DMS 273 treated with DMSO at 0.1 percent for 48 hours (cell line): ENCODE results near the gene AP1S3.
"Not testable (repeated sequence)": the region's sequence is repeated elsewhere in the genome, so short reads cannot be mapped to it uniquely, and the experiment has no call there.

Experiments
- DNase-seq: peaks from one replicate; lab custom pipeline; 2025; lab: John Stamatoyannopoulos, UW

AP1S3 gene

DNA sequence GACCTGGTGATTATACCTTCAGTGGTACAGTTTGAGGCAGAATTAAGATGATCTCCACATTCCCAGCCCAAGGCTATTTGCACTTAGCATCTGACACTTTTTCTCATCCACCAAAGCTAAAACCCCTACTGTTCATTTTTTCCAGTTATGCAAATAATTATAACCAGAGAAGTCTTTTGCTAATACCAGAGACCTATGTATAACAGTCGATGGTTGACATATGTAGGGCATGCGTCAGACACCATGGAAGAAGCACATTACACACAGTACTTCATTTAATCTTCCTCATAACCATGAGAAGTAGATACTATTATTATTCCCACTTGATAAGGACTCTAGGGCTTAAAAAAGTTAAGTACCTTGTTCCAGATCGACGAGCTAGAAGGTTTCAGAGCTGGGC lies 36.5 kb downstream of the AP1S3 start:
- no peak for DNase-seq

DNA sequence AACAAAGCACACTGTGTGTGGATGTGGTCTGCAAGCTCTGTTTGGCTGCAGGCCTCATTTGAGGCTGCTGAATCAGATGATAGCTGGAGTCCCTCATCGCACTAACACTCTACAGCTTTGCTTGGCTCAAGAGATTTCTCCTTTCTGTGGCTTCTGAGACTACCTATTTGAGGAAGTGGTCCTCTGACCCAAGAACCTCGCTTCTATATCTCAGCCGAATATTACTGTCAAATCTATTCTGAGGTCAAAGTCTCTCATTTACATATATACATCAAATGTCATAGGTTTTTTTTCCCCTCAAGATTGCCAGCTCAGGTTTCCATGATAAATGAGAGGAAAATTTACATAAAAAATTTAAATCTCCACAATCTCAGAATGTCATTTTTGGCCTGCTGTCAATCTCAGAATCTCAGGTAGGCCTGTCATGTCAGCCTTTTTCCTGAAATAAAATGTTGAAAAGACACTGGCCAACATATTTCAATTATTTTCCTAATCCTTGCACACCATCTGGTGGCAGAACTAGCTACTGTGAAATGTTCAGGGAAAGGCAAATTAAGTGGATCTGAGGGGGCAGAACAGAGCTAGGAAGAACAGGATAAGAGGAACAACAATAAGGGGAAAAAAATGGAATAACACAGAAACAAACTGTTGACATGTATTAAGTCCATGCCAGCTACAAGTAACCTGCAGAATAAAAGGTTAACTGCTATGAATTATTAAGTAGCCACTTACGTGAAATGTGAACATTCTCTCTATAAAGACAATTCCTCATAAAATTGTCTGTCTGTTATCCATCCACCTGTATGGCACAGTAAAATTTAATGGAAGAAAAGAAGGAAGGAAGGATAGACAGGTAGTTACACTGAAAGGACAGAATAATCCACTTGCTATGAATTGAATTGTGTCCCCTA lies 39.3 kb downstream of the AP1S3 start:
- DNase-seq = no peak

DNA sequence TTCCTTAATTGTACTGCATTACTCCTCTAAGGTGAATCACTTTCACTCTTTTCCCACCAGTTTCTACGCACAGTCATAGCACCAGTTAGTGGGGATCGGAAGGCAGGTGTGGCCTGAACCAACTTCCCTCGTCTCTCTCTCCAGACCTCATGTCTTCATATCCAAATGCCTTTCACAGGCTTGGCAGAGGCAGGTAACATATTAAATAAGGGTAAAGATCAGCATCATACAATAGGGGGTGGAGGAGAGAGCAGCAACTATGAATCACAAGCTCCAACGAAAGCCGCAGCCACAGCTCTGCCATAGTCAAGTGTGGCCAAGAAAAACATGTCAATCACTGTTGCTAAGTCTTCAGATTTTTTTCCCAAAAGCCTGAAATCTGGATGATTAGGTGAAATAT lies 40.3 kb downstream of the AP1S3 start:
- DNase-seq = no peak

DNA sequence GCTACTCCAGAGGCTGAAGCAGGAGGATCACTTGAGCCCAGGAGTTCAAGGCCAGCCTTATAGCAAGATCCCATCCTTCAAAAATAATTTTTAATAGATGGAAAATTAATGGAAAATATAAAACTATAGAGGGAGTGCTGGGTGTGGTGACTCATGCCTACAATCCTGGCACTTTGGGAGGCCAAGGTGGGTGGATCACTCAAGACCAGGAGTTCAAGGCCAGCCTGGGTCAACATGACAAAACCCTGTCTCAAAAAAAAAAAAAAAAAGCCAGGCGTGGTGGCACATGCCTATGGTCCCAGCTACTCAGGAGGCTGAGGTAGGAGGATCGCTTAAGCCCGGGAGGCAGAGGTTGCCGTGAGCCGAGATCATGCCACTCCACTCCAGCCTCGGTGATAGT lies 48.0 kb downstream of the AP1S3 start:
- no peak for DNase-seq

DNA sequence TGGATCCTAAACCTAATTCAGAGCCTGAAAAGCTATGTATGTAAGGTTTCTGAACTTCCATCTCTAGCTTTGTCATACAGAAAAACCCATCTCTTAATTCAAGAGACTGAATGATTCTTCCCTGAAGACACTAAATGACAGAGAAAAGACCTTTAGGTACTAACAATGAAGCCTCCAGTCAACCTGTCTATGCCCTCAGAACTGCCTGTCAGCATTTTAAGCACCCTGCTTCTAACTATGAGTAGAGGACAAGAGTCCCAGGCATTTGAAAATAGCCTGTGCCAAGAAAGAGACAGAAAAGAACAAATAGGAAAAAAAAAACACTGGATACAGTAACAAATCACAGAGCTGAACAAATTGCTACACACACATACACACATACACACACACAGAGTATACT lies 48.6 kb downstream of the AP1S3 start:
- no peak for DNase-seq

DNA sequence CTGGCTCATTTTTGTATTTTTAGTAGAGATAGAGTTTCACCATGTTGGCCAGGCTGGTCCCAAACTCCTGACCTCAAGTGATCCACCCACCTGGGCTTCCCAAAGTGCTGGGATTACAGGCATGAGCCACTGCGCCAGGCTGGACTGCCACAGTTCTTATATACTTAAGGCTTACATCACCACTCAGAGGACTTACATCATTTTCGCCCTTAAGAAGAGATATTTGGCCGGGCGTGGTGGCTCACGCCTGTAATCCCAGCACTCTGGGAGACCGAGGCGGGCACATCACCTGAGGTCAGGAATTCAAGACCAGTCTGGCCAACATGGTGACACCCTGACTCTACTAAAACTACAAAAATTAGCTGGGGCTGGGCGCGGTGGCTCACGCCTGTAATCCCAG lies 49.3 kb downstream of the AP1S3 start:
- DNase-seq = not testable (repeated sequence)

DNA sequence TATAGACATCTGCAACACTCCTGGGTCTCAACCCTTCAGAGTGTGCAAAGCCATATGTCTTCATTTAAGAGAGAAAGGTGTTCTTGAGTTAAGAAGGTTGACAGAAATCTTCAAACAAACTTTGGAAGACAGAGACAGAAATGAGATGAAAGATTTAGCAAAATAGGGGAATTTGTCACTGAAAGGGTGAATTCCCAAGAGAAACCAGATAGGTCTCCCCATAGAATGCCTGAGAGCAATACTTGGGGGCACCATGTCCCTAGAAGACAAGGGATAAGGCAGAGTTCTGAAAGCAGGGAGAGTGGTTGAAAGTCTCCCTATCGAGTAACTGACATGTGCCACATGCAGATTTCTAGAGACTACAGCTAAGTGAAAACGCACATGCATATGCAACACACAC lies 50.0 kb downstream of the AP1S3 start:
- DNase-seq = no peak

DNA sequence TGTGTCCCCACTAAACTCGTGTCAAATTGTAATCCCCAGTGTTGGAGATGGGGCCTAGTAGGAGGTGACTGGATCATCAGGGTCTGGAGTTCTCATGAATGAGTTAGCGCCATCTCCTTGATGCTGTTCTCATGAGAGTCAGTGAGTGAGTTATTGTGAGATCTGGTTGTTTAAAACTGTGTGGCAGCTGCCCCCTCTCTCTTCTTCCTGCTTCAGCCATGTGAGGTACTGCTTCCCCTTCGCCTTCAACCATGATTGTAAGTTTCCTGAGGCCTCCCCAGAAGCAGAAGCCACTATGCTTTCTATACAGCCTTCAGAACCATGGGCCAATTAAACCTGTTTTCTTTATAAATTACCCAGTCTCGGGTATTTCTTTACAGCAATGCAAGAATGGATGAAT lies 50.4 kb downstream of the AP1S3 start:
- no peak for DNase-seq

DNA sequence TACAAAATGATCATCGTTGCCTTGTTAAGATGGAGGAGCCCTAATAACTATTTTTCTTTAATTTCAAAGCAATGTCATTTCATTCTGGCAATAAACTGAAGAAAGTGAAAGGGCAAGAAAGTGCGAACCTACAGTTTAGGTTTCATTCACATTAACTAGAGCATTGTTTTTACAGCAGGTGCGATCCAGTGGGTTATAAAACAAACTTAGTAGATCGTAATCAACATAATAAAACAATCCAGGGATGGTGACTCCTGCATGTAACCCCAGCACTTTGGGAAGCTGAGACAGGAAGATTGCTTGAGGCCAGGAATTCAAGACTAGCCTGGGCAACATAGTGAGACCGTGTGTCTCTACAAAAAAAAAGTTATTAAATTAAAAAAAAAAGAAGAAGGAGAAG lies 51.1 kb downstream of the AP1S3 start:
- DNase-seq = no peak

DNA sequence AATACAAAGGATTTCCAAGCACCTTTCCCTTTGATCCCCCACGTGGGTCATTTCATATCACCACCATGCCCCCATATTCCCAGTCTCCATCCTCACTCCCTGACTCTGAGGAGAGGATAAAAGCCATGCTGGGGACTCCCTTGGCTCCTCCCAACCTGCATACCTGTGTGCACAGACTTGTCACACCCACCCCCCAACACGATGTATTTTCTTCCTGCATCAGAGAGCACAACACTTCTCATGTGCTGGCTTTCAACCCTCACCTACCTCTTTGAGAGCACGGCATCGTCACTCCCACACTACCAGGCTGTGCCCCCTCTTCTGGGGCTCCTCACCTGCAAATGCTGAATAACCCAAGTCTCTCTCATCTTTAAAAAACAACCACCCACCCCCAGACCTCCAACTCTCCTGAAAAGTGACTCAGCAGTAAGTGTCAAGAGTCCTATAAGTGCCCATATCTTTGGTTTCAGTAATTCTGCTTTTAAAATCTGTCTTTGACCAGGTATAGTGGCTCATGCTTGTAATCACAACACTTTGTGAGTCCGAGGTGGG lies 53.1 kb downstream of the AP1S3 start:
- no peak for DNase-seq

DNA sequence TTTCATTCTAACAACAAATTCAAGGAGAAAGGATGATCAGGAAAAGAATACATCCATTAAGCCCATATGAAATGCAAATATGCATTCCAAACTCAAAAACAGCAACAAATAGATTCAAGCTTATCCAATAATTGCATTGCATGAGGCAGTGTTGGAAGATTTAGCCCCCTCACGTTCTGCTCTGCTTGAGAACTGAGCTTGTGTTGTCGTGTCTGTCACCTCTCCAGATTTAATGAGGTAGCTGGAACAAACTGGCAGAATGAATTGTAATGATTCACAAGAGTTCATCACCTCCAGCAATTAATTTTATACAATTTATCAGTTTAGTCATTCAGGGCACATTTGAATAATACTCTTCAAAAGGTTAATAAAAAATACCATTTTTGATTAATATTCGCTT lies 54.8 kb downstream of the AP1S3 start:
- DNase-seq = no peak

DNA sequence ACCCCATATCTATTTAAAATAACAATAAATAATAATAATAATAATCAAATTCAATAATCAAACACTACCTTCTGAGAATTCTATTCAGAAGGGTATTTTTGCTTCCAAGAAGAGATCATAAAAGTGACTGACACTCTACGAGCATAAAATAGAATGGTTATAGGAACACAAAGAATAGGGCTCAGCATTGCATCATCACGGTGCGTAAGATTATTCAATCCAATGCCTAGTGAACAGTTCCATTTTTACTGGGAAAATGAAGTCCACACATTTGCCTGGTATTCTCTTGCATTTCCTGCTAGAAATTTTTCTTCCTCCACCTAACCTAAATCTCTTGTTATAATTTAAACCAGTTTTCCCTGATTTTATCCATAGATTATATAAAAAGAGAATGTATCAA lies 55.8 kb downstream of the AP1S3 start:
- no peak for DNase-seq

DNA sequence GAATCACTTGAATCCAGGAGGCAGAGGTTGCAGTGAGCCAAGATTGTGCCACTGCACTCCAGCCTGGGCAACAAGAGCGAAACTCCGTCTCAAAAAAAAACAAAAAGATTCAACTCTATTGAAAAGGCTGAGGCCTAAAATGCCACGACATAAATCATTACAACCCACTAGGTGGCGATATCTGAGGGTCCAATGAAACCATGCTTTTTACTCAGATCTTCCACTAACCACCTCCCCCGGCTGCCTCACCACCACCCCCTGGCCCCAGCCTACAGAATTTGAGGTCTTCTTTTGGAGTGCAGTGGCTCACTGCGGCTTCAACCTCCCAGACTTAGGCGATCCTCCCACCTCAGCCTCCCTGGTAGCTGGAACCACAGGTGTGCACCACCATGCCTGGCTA lies 57.5 kb downstream of the AP1S3 start:
- DNase-seq = no peak

DNA sequence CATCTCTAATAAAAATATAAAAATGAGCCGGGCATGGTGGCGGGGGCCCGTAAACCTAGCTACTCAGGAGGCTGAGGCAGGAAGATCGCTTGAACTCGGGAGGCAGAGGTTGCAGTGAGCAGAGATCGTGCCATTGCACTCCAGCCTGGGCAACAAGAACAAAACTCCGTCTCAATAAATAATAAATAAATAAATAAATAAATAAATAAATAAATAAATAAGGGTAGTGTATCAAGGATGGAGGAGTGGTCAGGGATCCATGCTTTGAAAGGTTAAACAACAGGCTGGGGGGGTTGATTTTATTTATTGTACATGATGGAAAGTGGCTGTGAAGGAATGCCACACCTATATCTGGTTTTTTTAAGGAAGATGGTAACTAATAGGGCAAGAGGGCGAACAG lies 63.2 kb downstream of the AP1S3 start:
- DNase-seq = no peak

DNA sequence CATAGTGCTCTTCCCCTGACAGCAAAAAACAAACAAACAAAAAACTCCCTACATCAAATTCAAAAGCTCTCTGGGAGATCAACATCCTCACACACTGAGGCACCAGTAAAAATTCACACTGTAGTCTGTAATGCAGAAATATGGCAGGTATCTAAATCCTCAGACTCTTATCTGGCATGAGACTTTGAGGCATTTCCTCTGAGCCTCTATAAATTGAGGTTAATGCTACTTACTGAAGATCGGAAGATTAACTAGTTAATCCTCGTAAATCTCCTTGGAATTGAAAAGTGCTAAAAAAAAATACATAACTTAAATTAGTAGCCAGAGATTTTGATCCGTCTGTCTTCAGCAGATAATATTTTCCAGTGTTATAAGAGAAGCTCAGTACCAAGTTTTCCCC lies 65.0 kb downstream of the AP1S3 start:
- DNase-seq = no peak

DNA sequence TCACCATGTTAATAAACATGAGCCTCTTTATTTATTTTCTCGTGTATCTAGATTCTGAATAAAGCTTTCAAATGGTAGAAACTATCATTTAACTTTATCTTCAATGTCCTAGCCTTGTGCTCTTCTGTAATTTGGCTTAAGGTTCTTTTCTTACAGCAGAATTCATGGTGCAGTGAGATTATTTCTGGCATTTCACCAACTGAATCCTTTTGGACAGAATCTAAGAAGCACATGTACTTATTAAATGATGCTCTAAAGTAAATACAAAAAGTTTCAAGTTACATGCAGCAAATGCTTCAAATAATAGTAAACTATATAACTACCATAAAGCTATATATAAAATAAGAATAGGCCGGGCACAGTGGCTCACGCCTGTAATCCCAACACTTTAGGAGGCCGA lies 65.9 kb downstream of the AP1S3 start:
- no peak for DNase-seq

DNA sequence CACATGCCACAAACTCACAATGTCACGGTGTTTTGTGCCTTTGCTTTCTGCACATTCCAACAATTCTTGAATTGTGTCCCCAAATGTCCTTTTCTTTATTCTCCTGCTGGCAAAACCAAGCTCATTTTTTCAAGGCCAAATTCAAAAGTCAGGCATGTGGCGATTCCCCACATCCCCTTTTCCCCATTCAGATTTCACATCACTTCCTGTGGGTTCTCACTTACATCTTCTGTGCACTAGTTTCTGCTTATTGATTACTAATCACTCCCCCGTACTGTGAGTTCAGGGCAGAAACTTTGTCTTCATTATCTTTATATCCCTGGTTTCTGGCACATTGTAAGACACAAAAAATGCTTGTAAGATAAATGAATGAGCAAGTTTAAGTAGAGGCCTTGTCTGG lies 69.2 kb downstream of the AP1S3 start:
- DNase-seq = no peak

DNA sequence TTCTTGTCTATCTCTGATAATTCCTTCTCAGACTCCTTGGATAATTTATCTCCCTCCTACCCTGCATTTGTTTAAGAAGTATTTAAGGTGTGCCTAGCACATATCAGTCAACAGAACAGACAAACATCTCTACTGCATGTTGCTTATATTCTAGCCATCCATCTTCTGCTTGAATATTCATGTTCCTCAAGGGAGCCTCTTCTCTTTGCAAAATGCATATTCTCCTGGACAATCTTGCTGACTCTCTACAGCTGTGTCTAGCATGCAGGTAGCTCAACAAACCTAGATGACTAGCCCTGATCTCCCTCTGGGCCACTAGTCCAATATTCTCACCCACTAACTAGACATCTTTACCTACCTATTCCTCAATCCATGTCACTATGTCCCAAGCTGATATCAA lies 70.0 kb downstream of the AP1S3 start:
- no peak for DNase-seq

DNA sequence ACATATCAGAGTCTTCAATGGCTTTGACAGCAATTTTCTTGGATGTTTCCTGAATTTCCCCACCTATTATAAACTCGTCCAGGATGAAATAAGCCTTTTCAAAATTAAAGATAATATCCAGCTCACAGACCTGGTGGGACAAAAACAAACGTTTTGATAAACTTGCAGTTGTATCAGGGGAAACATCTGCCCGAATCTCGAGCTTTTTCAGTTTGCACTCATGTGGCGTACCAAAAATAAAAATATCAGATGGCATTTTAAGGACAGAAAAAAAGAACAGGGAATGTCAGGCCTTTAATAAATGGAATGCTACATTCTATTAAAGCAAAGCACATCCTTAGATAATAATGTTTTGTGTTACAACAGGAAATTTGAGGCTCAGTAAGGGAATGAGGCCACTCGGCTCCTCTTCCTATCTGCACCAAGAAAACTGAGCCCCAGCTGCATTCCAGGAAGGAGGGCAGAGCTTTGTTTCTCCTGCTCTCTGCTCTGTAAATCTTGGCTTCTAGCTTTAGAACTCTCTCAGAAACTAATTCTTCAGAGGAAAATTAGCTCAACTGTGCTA lies 72.1 kb downstream of the AP1S3 start:
- DNase-seq = no peak

DNA sequence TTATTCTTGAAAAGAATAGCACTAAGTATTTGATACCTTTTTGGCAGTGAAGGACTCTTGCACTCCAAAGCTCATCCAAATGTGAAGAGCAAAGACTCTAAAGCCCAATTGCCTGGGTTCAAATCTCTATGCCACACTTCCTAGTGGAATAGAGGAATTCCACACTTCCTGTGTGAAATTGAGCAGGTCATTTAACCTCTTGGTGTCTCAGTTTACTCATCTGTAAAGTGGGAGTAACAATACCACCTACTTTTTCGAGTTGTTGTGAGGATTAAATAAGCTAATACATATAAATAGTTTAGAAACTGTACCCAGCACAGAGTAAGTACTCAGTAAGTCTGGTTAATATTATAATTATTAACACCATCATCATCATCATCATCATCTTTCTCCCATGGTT lies 72.6 kb downstream of the AP1S3 start:
- no peak for DNase-seq

DNA sequence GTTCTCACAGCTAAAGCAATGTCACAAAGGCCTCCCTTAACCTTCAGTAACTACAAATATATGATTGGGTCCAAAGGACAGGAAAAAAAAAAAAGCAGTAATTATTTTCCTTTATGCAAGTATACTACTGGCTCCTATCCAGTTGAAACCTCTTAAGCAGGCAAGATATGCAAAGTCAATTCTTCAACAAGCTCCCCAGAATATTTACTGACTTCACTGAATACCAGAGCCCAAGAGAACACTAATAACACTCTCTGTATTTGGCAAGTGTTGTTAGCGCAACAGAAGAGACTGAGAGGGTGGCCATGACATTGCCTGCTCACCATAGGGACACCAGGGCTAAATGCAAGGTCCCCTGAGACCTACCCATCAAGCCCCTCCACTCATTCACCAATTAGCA lies 74.5 kb downstream of the AP1S3 start:
- DNase-seq = no peak

DNA sequence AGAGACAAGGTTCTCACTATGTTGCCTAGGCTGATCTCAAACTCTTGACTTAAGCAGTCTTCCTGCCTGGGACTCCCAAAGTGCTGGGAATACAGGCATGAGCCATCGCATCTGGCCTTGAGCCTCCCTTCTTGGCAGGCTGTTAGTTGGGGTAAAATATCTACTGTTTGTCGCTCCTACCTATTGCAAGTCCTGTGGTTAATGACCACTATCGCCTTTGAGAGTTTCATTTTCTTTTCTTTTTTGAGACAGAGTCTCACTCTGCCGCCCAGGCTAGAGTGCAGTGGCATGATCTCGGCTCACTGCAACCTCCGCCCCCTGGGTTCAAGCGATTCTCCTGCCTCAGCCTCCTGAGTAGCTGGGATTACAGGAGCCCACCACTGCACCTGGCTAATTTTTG lies 75.6 kb downstream of the AP1S3 start:
- not testable (repeated sequence) for DNase-seq

DNA sequence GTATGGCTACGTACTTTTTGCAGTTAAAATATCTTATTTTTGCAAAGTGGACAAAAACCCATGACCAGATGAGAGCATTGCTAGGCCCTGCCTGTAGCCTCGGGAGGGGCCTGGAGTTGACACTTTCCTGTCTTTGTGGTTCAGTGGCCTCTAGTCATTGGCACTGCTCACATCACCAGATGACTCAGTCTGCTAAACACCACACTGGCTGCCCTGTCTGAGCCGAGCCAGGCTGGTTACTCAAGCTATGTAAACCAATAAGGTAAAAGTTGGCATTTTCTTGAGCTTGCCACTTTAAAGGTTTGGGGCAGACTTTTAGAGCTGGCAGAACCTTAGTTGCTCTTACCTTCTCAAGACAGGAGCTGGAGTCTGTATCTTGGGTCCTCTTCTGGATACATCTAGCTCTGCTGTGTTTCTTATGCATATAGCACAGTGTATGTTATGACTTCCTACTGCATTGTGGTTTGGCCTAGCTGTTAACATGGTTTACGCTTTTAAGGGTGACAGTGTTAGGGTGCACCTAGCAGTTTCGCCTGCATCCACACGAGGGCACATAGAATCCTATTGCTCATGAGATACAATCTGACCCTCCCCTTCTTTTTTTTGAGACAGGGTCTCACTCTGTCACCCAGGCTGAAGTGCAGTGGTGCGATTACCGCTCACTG lies 76.4 kb downstream of the AP1S3 start:
- no peak for DNase-seq
